Fibroblast of the aortic adventitia (primary cell): Measurements from ENCODE around the gene CBLIF. TPM values are rescaled to one million over a fixed set of nuclear protein-coding genes. Genes with fewer than 3 reads are reported as not detected.

Source experiments
- DNase-seq: peaks from one replicate; pipeline ENCODE4 v3.0.0-alpha.2; 2010; ENCODE audit warnings: low read depth
- H3K4me3 ChIP-seq: 2 replicates; pipeline ENCODE4 v1.5.1; 2011; ENCODE audit warnings: low read depth, mild to moderate bottlenecking, control low read depth, low read length, moderate library complexity
- CTCF ChIP-seq: IDR thresholded peaks from 2 replicates; pipeline ENCODE4 v1.5.1; 2011; ENCODE audit warnings: mild to moderate bottlenecking, low read length, control low read depth, inconsistent platforms; ENCODE audit not compliant: insufficient read depth
- total RNA-seq: library from RNA; depleted of rRNA; stranded (reverse); fragments of >200 nt; gene quantifications from 2 replicates; pipeline ENCODE4 v1.2.3, GENCODE V29; 2012; ENCODE audit warnings: low replicate concordance

Gene CBLIF
- total RNA-seq, 1 donor, result not detected

DNA sequence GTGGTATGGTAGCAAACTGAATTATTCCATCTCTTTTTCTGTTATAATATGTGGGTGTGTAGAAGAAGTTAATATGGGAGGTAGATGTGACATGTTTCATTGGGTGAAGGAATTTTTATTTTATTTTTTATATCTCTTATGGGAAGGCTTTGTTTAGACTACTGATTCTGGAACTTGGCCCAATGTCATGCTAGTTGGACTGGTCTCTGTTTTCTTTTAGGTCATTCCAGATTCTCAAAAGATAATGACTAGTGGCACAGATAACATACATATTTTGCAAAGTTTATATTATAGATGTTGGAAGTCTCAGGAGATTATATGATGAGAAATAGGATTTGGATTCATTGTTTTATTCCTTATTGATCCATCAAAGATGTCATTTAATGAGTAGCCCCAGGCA, 32.0 kb upstream of the CBLIF start:
- no peak overlapping the region for H3K4me3 ChIP-seq
- no peak for DNase-seq
- TF ChIP-seq CTCF, result no peak

GRCh38 chr11:59875856-59876519, 30.7 kb upstream of the CBLIF start:
- DNase-seq, result no peak
- TF ChIP-seq CTCF, result no peak
- no peak overlapping the region for H3K4me3 ChIP-seq

- DNase-seq, result no peak
- no peak for TF ChIP-seq CTCF
- H3K4me3 ChIP-seq, result no peak overlapping the region
Measured at GRCh38 chr11:59872076-59872475, 26.8 kb upstream of the CBLIF start.

DNA sequence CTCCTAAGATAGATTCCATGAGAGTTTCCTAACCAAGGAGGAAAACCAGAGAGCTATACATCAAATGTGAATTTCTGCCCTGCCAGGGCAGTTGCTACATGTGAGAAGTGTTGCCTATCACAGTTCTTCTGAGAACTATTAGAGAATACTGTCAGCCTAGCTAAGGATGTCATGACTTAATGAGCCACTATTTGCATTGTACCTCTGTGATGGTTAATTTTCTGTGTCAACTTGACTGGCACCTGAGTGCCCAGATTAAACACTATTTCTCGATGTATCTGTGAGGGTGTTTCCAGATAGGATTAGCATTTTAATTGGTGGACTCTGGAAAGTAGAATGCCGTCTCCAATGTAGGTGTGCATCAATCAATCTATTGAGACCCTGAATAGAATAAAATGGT, 22.6 kb upstream of the CBLIF start:
- H3K4me3 ChIP-seq, result no peak overlapping the region
- no peak for DNase-seq
- TF ChIP-seq CTCF, result no peak

GRCh38 chr11:59866836-59867235, 21.5 kb upstream of the CBLIF start:
- no peak for DNase-seq
- TF ChIP-seq CTCF, result no peak
- no peak overlapping the region for H3K4me3 ChIP-seq

DNA sequence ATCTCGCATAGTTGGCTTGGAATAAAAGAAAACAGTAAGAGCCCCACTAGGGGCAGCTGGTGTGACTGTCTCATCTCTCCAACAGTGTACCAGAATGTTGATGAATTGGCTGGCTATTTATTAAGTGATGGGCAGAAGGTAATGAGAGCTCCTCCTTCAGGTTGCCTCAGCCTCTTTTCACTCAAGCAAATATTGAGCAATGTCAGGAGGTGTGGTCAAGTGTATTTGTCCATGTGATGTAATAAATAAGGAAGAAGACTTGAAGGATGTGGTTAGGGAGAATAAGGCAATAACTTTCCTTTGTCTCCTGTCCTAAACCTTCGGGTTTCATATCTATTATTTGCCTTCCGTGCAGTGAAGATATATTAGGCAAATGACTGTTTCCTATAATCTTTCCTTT, 21.1 kb upstream of the CBLIF start, which contains the start of gene TCN1:
Gene TCN1 (minus strand): TSS at position 91 of the 400 bp plus-strand sequence. CDS start 17 bp downstream, at position 74.
- no peak for TF ChIP-seq CTCF
- DNase-seq, result no peak
- H3K4me3 ChIP-seq, result no peak within 1 kb of the TSS

DNA sequence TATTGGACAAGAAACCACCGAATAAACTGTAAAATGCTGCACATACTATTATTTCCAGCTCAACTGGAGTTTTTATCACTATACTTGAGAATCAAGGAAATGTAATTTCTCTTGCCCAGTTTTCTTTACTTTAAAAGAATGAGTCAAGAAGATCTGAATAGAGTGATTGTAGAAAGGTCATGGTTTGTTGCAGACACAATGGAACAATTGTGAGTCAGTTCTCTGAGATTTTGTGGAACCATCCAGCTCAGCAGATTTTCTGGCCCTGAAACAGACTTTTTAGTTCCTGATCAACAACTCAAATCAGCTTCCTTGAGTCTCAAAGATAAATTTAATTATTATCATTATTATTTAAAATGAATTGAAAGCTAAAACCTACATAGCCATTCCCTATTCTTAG, 19.7 kb upstream of the CBLIF start:
- H3K4me3 ChIP-seq, result no peak overlapping the region
- no peak for TF ChIP-seq CTCF
- peak; percentile 22 for DNase-seq
